NCI-H2227 (cell line): ENCODE results near the gene RPS6KA5.
"Not testable (repeated sequence)": the region's sequence is repeated elsewhere in the genome, so short reads cannot be mapped to it uniquely, and the experiment has no call there.

Source experiments
- DNase-seq: peaks from one replicate; lab custom pipeline; 2025; ENCODE audit not compliant: unreplicated experiment; lab: John Stamatoyannopoulos, UW

RPS6KA5 gene

DNA sequence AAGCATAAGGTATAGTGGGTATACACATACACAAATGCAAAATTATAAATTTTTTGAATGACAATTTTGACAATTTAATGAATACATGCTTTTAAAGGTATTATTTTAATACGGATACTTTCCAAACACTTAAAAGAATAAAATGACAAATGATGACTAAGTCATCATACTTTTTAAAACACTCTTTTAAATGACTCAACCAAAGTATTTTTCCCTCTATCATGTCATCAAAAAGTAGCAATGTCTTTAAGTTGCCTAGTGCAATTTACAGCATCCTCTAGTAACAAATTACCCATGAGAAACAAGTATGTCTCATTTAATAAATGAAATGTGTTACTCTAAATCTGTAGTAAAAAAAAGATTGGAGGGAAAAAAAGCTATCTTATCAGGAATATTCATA, 73.3 kb downstream of the RPS6KA5 start:
- no peak for DNase-seq

DNA sequence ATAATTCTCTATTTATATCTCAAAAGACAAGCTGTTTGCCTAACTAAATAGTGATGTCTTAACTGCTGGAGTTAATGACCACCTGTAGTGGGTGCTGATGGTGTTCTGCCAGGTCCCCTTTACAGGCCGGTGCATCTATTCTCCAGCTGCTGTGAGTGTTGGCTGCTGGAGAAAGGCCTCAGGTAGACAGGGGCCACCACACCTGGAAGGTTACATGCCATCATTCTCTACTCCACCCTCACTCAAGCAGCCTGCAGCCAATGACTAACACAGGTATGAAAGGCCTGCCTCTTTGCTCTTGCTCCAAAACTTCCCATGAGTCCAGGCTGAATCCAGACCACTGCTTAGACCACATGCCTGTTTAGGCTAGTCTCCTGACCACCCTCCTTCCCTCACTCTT, 73.9 kb downstream of the RPS6KA5 start:
- DNase-seq: no peak

DNA sequence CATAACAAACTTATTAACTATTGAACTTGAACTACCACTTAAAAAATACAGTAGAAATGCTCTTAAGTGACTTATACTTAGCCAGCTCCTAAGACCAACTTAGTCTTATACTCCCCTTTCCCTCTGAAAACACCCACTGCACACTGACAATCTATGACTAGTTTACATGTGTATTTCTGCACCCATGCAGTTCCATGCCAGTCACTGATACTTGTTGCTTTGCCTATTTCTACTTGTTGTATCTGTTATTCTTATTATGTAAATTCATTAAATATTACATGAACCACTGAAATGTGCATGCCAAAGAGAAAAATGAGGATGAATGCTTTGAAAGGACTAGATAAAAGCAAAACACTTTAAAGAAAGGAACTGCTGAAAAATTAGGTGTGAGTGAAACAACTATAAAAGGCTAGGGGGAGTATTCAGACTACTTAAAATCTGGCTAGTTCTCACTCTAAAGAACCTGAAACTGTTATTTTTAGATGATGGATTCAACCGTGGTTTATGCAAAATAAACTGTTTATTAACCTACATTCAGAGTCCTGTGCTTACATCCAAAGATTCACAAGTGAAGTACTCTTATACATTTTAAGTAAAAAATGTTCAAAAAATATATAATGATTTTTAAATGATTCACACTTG, 74.7 kb downstream of the RPS6KA5 start:
- DNase-seq: no peak

DNA sequence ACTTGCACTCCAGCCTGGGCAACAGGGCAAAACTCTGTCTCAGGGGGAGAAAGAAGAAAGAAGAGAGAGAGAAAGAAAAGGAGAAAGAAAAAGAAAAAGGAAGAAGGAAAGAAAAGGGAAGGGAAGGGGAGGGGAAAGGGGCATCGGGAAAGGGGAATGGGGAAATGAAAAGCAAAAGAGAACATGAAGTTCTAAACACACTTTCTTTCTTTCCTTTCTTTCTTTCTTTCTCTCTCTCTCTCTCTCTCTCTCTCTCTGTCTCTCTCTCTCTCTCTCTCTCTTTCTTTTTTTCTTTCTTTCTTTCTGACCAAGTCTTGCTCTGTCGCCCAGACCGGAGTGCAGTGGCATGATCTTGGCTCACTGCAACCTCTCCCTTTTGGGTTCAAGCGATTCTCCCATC, 76.9 kb downstream of the RPS6KA5 start:
- DNase-seq: no peak

DNA sequence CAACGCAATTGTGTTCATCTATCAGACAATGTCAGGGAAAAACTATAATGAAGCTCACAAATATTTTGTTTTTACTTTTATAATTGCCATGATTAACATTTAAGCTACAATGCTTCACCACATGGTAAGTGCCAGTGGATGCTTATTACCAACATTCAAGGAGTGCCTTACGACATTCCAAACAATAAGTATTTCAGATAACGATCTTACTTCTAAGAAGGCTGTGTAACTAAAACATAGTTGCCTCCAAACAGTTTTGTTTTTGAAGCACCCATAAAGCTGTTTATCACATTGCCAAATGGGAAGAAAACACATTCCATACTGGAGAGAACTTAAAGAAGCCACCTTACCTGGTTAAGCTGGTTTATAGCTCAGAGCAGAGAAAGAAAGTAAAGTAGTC, 78.8 kb downstream of the RPS6KA5 start:
- no peak for DNase-seq

DNA sequence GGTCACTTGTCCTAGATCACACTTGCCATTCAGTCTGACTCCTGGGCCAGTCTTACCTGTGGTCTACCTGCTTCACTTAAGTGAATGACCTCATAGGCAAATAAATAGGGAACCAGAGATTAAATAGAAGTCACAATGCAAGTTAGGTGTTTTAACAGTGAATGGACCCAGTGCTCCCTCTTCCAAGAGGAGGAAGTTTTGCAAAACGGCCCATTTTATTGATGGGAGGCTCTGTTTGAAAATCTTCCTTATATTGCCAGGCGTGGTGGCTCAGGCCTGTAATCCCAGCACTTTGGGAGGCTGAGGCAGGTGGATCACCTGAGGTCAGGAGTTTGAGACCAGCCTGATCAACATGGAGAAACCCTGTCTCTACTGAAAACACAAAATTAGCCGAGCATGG, 79.8 kb downstream of the RPS6KA5 start:
- not testable (repeated sequence) for DNase-seq

DNA sequence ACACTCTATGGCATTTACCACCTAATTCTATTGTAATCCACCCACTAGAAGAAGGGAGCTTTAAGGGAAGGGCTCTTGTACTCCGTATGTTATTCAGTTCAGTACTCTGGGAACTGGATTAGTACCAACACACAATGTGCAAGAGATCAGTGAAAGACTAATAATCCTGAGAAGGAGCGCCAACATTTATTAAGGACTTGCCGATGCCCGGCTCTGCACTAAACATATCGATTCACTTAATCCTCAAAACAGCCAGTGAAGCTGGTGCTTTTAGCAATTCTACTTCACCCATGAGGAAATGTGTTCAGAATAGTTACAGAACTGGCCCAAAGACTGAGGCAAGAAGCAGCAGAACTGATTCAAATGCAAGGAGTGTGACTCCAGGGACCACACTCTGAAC, 80.9 kb downstream of the RPS6KA5 start:
- no peak for DNase-seq

DNA sequence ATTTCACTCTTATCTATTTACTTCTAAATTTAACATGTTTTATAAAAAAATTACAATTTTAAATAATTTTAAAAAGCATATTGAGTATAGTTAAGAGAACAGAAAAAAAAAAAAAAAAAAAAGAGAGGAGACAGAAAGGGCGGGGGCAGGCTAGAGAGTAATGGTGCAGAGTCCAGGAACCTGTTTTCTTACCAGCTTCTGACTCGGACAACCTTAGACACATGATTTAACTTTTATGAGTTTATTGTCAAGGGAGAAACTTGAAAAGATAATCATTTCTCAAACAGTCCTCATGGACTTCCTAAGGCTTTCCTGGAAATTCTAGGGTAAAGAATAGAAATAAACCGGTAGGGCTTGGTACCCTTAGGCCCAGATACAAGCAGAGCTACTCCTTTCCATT, 84.3 kb downstream of the RPS6KA5 start:
- no peak for DNase-seq

DNA sequence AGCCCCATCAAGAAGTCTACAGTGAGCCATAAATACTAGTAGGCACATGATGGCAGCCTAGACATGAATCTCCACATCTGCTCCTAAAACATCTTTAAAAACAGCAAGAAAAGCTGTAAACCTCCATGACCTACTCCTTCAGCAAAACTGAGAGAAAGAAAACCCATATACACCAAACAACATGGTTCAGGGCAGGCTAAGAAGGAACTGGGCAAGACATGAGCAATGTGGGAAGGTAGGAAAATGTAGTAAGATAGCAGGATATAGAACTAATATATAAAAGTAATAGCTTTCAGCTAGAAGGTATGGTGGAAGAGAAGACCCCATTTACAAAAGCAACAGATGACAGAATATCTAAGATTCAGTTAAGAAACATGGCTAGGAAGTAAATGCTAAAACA, 88.8 kb downstream of the RPS6KA5 start:
- no peak for DNase-seq

DNA sequence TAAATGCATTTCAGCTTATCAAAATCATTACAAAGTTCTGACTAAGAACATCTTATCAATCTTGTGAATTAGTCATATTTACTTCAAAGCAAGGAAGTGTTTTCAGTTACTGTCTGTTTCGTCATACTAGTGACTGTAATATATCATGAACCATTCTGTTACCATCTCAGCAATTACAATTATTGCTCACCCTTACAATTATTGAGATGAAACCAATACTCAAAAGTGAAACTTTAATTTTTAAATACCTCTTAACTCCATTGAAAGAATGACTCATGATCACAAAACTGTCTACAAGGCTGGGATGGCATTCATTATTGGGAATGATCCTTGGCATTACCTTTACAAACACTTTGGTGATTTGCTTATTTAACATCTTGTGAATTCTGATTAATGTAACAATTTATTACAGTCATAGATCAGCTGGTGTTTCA, 90.3 kb downstream of the RPS6KA5 start:
- DNase-seq: no peak

DNA sequence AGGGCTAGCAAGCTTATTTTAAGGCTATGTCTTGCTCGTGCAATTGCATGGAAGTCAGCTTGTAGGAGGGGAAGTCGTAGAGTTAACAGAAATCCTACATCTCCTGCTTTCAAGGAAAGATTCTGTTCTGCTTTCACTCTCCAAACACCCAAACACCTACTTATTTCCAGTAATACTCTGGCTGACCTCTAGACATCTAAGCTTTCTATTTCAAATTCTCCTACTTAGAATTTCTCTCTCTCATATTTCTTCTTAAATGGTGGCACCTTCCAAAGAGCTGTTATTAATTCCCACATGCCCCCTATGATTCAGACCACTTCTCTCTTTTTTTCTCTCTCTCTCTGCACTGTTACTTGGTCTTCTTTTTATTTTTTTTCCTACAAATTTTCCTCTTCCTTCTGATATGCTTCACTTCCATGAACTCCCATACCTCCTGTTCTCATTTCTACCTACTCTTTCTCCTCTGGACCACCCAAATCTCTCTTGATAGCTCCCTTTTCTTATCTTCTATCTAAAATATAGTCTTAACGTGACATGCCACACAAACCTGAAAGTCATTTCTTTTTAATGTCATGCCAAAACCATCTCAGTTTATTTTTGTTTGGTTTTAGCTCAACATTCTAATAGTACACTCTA, 90.8 kb downstream of the RPS6KA5 start:
- peak; percentile 32 for DNase-seq

DNA sequence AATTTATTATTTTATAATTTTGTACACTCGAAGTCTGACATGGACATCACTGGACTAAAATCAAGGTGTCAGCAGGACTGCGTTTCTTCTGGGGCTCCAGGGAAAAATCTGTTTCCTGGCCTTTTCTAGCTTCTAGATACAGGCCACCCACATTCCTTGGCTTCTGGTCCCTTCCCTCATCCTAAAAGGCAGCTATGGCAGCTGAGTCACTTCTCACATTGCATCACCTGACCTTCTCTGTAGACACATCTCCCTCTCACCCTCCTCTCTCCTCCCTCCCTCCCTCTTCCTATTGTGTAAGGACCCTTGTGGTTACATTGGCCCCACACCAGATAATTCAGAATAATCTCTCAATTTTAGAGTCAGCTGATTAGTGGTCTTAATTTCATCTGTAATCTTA, 92.4 kb downstream of the RPS6KA5 start:
- no peak for DNase-seq

DNA sequence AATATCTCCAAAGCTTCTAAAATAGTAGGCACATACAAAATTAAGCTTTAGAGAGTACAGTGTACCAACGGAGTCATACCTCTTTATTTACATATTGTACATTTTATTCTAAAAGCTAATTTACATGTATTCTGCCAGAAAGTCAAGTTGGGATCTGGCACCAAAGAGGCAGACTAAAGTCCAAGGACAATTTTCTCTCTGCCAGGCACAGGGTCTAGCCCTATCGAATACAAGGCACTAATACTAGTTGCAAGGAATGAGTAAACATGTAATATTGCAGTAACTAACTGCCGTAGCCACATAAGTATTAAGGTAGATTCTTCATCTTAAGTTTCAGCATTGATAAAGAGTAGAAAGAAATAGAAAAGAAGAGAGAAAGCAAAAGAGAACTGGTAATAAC, 93.9 kb downstream of the RPS6KA5 start:
- no peak for DNase-seq

DNA sequence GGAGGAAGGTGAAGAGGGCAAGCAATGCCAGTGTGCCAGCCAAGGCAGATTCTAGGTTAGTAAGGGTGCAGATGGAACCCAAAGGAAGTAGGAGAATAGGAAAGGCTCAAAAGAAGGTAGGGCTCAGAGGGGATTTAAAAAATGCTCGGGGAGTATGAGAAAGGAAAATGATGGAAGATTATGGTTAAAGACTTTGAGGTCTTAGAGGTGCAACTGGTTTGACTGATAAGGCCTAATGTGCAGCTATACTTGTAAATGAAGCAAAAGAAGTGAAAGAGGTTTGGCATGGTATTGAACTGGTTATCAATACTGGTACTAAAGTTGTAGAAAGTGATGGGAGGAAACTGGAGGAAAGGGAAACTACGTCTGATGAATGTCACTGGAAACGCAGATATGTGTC, 94.7 kb downstream of the RPS6KA5 start:
- no peak for DNase-seq

DNA sequence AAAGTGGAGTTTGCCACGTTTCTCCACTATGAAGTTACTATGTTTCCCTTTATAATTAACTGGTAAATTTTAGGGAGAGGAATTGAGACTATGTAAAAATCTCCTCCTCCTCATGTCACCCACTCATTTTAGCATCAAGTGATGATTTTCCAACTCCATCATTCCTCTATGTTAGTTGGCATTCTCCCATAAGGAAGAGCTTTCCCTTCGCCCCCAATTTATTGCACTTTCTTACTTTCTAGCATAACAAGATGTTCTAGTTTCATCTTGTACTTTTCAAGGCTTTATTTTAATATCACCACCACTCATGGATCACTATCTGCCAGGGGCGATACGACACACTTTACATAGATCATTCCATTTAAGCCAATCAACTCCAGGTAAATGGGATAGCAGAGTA, 97.1 kb downstream of the RPS6KA5 start:
- no peak for DNase-seq

DNA sequence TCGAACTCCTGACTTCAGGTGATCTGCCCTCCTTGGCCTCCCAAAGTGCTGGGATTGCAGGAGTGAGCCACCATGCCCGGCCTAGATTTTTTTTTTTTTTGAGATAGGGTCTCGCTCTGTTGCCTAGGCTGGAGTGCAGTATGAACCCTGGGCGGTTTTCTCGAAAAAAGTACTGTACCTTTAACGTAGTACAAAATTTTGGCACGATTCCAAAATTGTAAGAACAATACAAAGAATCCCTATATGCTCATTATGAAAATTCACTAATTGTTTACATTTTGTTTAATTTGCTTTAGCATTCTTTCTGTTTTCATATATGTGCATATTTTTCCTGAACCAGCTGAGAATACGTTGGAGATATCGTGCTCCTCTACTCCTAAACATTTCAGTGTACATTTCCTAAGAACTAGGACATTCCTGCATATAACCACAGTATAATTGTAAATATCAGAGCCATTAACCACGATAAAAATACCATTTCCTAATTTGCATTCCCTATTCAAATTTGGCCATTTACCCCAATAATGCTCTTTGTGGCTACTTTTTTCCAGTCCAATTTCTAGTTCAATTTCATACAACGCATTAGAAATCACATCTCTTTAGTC, 97.8 kb downstream of the RPS6KA5 start:
- no peak for DNase-seq

DNA sequence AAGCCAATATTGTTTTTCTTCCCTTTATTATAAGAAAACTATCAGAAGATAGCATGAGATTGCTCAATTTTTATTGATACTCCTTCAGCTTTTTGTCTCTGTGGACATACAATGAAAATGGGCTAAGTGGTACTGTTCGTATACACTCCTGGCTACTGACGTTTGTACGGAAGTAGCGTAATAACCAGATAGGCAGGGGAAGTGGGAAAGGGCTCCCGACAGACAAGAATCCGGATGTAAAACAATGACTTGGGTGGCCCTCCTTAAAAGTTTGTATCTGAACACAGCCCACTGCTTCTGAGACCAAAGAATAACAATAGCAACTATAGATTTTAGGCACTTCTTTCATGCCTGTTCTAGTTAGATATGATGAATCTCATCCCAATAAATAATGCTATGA, 99.6 kb downstream of the RPS6KA5 start:
- DNase-seq: no peak

DNA sequence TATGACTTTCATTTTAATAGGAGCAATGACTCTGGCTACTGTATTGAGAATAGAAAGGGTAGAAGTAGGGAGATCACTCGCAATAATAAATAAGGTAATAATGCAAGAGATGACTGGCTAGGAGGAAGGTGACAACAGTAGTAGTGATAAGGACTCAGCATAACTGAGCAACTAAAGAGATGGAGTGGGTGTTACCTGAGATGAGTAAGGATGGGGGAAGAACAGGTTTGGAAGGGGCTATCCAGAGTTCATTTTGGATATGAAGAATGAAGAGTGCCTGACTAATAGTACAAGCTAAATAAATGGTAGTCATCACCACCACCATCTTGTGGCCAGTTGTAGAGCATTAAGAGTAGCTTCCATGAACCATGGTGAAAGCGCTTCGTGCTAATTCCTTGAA, 101.1 kb downstream of the RPS6KA5 start:
- DNase-seq: no peak

DNA sequence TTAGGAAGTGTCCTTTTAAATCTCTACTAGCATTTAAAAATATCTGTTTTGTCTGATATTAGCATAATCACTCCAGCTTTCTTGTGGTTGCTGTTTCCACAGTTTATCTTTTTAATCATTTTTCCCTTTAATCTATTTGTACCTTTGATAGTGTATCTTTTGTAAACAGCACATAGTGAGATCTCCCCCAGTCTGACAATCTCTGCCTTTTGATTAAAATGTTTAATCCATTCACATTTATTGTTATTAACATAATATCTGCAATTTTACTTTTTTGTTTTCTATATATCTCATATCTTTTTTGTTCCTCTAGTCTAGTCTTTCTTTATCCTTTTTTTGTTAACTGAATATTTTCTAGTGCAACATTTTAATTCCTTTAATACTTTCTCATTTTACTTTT, 104.2 kb downstream of the RPS6KA5 start:
- no peak for DNase-seq

DNA sequence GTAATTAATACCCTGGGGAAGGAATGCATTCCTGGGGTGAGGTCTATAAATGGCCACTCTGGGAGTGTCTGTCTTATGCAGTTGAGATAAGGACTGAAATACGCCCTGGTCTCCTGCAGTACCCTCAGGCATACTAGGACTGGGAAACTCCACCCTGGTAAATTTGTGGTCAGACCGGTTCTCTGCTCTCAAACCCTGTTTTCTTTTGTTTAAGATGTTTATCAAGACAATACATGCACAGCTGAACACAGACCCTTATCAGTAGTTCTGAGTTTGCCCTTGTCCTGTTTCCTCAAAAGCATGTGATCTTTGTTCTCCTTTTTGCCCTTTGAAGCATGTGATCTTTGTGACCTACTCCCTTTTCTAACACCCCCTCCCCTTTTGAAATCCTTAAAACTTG, 106.8 kb downstream of the RPS6KA5 start:
- DNase-seq: not testable (repeated sequence)

DNA sequence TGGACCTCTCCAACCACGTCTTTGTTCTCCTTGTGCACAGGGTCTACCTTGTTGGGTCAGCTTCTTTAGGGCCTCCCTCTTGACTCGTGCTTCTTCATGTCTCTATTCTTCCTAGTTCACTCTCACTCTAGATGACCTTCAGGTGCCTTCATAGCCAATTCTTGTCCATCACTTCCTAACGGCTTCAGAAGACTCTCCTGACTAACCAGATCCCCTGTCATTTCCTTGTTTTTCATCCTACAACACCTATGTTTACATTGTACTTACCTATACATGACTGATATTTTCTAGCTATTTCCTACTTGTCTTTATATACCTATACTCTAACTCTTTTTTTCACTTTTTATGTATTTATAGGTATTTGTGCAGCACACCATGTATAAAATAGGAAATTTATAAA, 117.1 kb downstream of the RPS6KA5 start:
- DNase-seq: no peak

DNA sequence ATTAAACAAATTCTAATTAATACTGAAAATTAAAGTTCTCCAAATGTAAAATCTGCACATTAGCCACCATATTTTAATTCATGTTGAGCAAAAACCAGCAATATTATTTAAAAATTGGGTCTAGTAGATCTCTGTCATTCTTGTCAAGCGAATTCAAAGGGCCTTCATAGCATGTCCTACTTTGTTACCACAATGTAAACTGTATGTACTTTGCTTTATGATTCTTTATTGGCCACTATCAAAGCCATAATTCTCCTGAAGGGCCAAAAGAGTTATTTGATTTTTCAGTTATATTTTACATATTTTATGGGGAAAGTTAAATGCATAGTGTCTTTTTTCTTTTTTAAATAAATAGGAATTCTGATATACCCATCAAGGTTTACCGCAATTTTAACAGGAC, 117.9 kb downstream of the RPS6KA5 start:
- no peak for DNase-seq

DNA sequence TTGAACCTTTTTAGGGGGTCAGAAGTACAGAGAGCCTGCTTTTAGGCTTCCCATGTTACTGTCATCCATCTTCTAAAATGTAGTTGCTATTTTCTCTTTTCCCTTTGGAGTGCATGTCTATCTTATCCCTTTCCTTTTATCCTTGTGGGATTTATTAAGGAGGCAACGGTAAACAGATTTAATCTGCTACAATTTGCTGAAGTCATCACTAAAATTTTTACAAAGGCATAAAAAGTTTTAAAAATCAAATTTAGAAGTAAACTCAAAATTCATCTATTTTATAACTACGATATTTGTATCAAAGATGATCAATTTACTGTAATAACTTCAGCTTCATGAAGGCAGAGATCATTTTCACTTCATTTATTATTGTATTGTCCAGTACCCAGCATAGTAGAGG, 118.7 kb downstream of the RPS6KA5 start:
- no peak for DNase-seq
